H1 (cell line): ENCODE results near the gene NT5DC3. TPM values are rescaled to one million over a fixed set of nuclear protein-coding genes. Genes with fewer than 3 reads are reported as not detected.

Experiments used
- CTCF ChIA-PET: fragments of 300-600 bp; sonication (Branson Sonifier 250); formaldehyde crosslinking; loops from one replicate; lab custom pipeline; 2021; ENCODE audit not compliant: partially characterized antibody; lab: Charles Lee
- POLR2A ChIA-PET: fragments of 300-600 bp; sonication (Branson Sonifier 250); formaldehyde crosslinking; loops from one replicate; lab custom pipeline; 2021; ENCODE audit warnings: inconsistent platforms; ENCODE audit not compliant: partially characterized antibody; lab: Charles Lee
- DNase-seq, 2 experiments: peaks; one replicate each; pipeline versions ENCODE4 v3.0.0 to v3.0.0-alpha.2; 2010 to 2022; ENCODE audit warnings: low spot score in 2 of 2, low read depth in 1 of 2, mixed read lengths in 1 of 2
- FAIRE-seq: peaks from 2 replicates; lab custom pipeline; 2011; peaks lifted over from hg19 to GRCh38; lab: Jason Lieb, UNC
- H2AFZ ChIP-seq: 2 replicates; pipeline ENCODE4 v1.8.1; 2012; ENCODE audit warnings: low read length, inconsistent platforms
- H2AK5ac ChIP-seq: 2 replicates; pipeline ENCODE4 v1.6.1; 2013; ENCODE audit warnings: low read depth, low read length
- H2BK120ac ChIP-seq: replicated peaks from 2 replicates; pipeline ENCODE3; 2013; ENCODE audit warnings: low read depth, low read length, inconsistent platforms
- H2BK12ac ChIP-seq: 2 replicates; pipeline ENCODE4 v1.6.1; 2013; ENCODE audit warnings: low read depth, low read length
- H2BK15ac ChIP-seq: 2 replicates; pipeline ENCODE4 v1.6.1; 2013; ENCODE audit warnings: low read length
- H2BK20ac ChIP-seq: 2 replicates; pipeline ENCODE4 v1.6.1; 2013; ENCODE audit warnings: low read length
- H2BK5ac ChIP-seq: 2 replicates; pipeline ENCODE4 v1.6.1; 2013; ENCODE audit warnings: low read depth, low read length
- H3K14ac ChIP-seq: 2 replicates; pipeline ENCODE4 v1.6.1; 2013; ENCODE audit warnings: inconsistent platforms; ENCODE audit not compliant: insufficient read length
- H3K18ac ChIP-seq: 2 replicates; pipeline ENCODE4 v1.6.1; 2013; ENCODE audit warnings: low read length; ENCODE audit errors: extremely low read depth
- H3K23ac ChIP-seq: 2 replicates; pipeline ENCODE4 v1.6.1; 2013; ENCODE audit warnings: inconsistent platforms; ENCODE audit not compliant: insufficient read length
- H3K23me2 ChIP-seq: 2 replicates; pipeline ENCODE4 v1.6.1; 2013; ENCODE audit warnings: low read depth, low read length
- H3K27ac ChIP-seq: 2 replicates; pipeline ENCODE4 v1.6.1; 2011; ENCODE audit warnings: low read depth, low read length, inconsistent platforms
- H3K27me3 ChIP-seq, 4 experiments: replicated peaks in 1 of 4; 1 replicate in 1 of 4; 2 replicates in 3 of 4; pipeline versions ENCODE4 v1.6.1 to v1.8.1; 2011 to 2013; ENCODE audit warnings: low read length in 3 of 4, mild to moderate bottlenecking in 3 of 4, inconsistent platforms in 2 of 4, mixed read lengths in 2 of 4, moderate library complexity in 1 of 4; ENCODE audit not compliant: control insufficient read depth in 3 of 4, insufficient read depth in 3 of 4; ENCODE audit errors: extremely low read depth in 1 of 4
- H3K36me3 ChIP-seq, 4 experiments: 2 replicates each; pipeline versions ENCODE4 v1.6.1 to v1.8.1; 2011 to 2013; ENCODE audit warnings: mild to moderate bottlenecking in 4 of 4, low read length in 3 of 4, moderate library complexity in 2 of 4, control low read depth in 1 of 4, inconsistent platforms in 1 of 4; ENCODE audit not compliant: insufficient read depth in 4 of 4, control insufficient read depth in 2 of 4
- H3K4ac ChIP-seq: replicated peaks from 2 replicates; pipeline ENCODE3; 2013; ENCODE audit warnings: low read length, low read depth, mixed read lengths, inconsistent platforms; ENCODE audit not compliant: insufficient read length
- H3K4me1 ChIP-seq, 4 experiments: replicated peaks in 1 of 4; 1 replicate in 1 of 4; 2 replicates in 3 of 4; pipeline versions ENCODE4 v1.6.1 to v1.8.1; 2011 to 2013; ENCODE audit warnings: low read length in 3 of 4, inconsistent platforms in 2 of 4, mixed read lengths in 1 of 4; ENCODE audit not compliant: insufficient read depth in 4 of 4, control insufficient read depth in 3 of 4
- H3K4me2 ChIP-seq, 2 experiments: 2 replicates each; pipeline versions ENCODE4 v1.6.1 to v1.8.1; 2011 to 2013; ENCODE audit warnings: low read depth in 2 of 2, low read length in 2 of 2, control low read depth in 1 of 2, inconsistent platforms in 1 of 2, mild to moderate bottlenecking in 1 of 2; ENCODE audit not compliant: insufficient read depth in 1 of 2
- H3K4me3 ChIP-seq, 4 experiments: fragments of 200-600, 300-600 bp in 1 of 4; sonication (generic), shearing (Covaris generic), sonication (Bioruptor Twin) in 1 of 4; 2 replicates each; pipeline versions ENCODE4 v1.5.1 to v1.8.1; 2011 to 2016; ENCODE audit warnings: low read length in 4 of 4, low read depth in 3 of 4, control low read depth in 2 of 4, inconsistent platforms in 2 of 4, mild to moderate bottlenecking in 2 of 4, mixed read lengths in 1 of 4, moderate library complexity in 1 of 4; ENCODE audit not compliant: insufficient read depth in 2 of 4; ENCODE audit errors: extremely low read depth in 1 of 4
- H3K56ac ChIP-seq: replicated peaks from 2 replicates; pipeline ENCODE3; 2013; ENCODE audit warnings: low read depth, mild to moderate bottlenecking, mixed read lengths, low read length, inconsistent platforms; ENCODE audit not compliant: insufficient read length
- H3K79me1 ChIP-seq: 2 replicates; pipeline ENCODE4 v1.6.1; 2013; ENCODE audit warnings: low read depth, low read length, control low read depth
- H3K79me2 ChIP-seq, 2 experiments: 2 replicates each; pipeline versions ENCODE4 v1.6.1 to v1.8.1; 2012 to 2013; ENCODE audit warnings: low read length in 2 of 2, mild to moderate bottlenecking in 2 of 2, inconsistent platforms in 1 of 2; ENCODE audit not compliant: insufficient read depth in 2 of 2, control insufficient read depth in 1 of 2
- H3K9ac ChIP-seq, 4 experiments: replicated peaks in 1 of 4; 1 replicate in 1 of 4; 2 replicates in 3 of 4; pipeline versions ENCODE4 v1.6.1 to v1.8.1; 2011 to 2013; ENCODE audit warnings: low read depth in 3 of 4, low read length in 3 of 4, control low read depth in 2 of 4, mild to moderate bottlenecking in 2 of 4, moderate library complexity in 2 of 4, inconsistent platforms in 1 of 4; ENCODE audit errors: extremely low read depth in 1 of 4
- H3K9me3 ChIP-seq, 2 experiments: 2 replicates each; pipeline versions ENCODE4 v1.6.1 to v1.8.1; 2012 to 2013; ENCODE audit warnings: mild to moderate bottlenecking in 2 of 2, moderate library complexity in 2 of 2, control low read depth in 1 of 2, inconsistent platforms in 1 of 2, low read depth in 1 of 2, low read length in 1 of 2, mixed read lengths in 1 of 2; ENCODE audit not compliant: insufficient read depth in 2 of 2
- H4K20me1 ChIP-seq, 2 experiments: replicated peaks in 1 of 2; 2 replicates each; pipeline versions ENCODE3 to v1.8.1; 2011 to 2013; ENCODE audit warnings: inconsistent platforms in 2 of 2, low read length in 2 of 2, mild to moderate bottlenecking in 1 of 2; ENCODE audit not compliant: insufficient read depth in 2 of 2, control insufficient read depth in 1 of 2
- H4K5ac ChIP-seq: 2 replicates; pipeline ENCODE4 v1.6.1; 2013; ENCODE audit warnings: low read length, low read depth, mixed read lengths, inconsistent platforms; ENCODE audit not compliant: insufficient read length
- H4K8ac ChIP-seq: 2 replicates; pipeline ENCODE4 v1.8.0; 2013; ENCODE audit warnings: mild to moderate bottlenecking, moderate library complexity, low read length, inconsistent platforms; ENCODE audit not compliant: insufficient read depth; ENCODE audit errors: extremely low read depth
- H4K91ac ChIP-seq: replicated peaks from 2 replicates; pipeline ENCODE3; 2013; ENCODE audit warnings: low read length, mixed read lengths, inconsistent platforms; ENCODE audit not compliant: insufficient read length
- ASH2L ChIP-seq: fragments of 200-600, 300-600 bp; sonication (generic); IDR thresholded peaks from one replicate; pipeline ENCODE4 v1.7.1; 2017; ENCODE audit warnings: low read length
- CBX8 ChIP-seq: fragments of 300-800, 300-1000 bp; sonication (generic); IDR thresholded peaks from 2 replicates; pipeline ENCODE4 v1.7.1; 2016; ENCODE audit warnings: low read depth, low read length, borderline replicate concordance
- E2F6 ChIP-seq: IDR thresholded peaks from 2 replicates; pipeline ENCODE4 v1.6.1; 2012; ENCODE audit warnings: inconsistent platforms
- HDAC6 ChIP-seq: IDR thresholded peaks from one replicate; pipeline ENCODE4 v1.7.1; 2012; ENCODE audit warnings: low read depth, mild to moderate bottlenecking, inconsistent platforms, low read length, moderate library complexity
- JUN ChIP-seq: IDR thresholded peaks from 2 replicates; pipeline ENCODE4 v1.6.1; 2011; ENCODE audit warnings: low read depth, mild to moderate bottlenecking, improper control_type of control experiment, low read length
- MAFK ChIP-seq: IDR thresholded peaks from 2 replicates; pipeline ENCODE4 v1.6.1; 2012; ENCODE audit warnings: low read depth, mild to moderate bottlenecking, improper control_type of control experiment, low read length
- MAX ChIP-seq: IDR thresholded peaks from 2 replicates; pipeline ENCODE4 v1.6.1; 2012; ENCODE audit warnings: inconsistent platforms
- NANOG ChIP-seq: IDR thresholded peaks from 2 replicates; pipeline ENCODE4 v1.6.1; 2011; ENCODE audit warnings: low read length, low read depth, mild to moderate bottlenecking, inconsistent platforms; ENCODE audit not compliant: insufficient read depth, poor library complexity, severe bottlenecking
- PHF8 ChIP-seq: fragments of 200-600 bp; sonication (generic); conservative IDR thresholded peaks from 2 replicates; pipeline ENCODE4 v1.7.1; 2012; ENCODE audit warnings: low read depth, mild to moderate bottlenecking, inconsistent platforms, low read length, moderate library complexity
- RXRA ChIP-seq: IDR thresholded peaks from 2 replicates; pipeline ENCODE4 v1.6.1; 2011; ENCODE audit warnings: low read depth, mild to moderate bottlenecking, low read length, moderate library complexity; ENCODE audit not compliant: insufficient read depth
- SP1 ChIP-seq: IDR thresholded peaks from 2 replicates; pipeline ENCODE4 v1.6.1; 2011; ENCODE audit warnings: low read depth, low read length
- SP2 ChIP-seq: IDR thresholded peaks from 2 replicates; pipeline ENCODE4 v1.6.1; 2012; ENCODE audit warnings: mild to moderate bottlenecking, low read length, inconsistent platforms
- SP4 ChIP-seq: IDR thresholded peaks from 2 replicates; pipeline ENCODE4 v1.6.1; 2012; ENCODE audit warnings: low read length, inconsistent platforms
- SUZ12 ChIP-seq: fragments of 200-600 bp; sonication (generic); IDR thresholded peaks from 2 replicates; pipeline ENCODE4 v1.6.1; 2012; ENCODE audit warnings: mild to moderate bottlenecking, inconsistent platforms, low read length, moderate library complexity, mixed read lengths
- TEAD4 ChIP-seq: IDR thresholded peaks from 2 replicates; pipeline ENCODE4 v1.6.1; 2012; ENCODE audit warnings: low read depth, low read length, inconsistent platforms, mixed read lengths
- WGBS, 2 experiments: shearing (Covaris generic) in 1 of 2; methylation state at CpG; one replicate each; pipeline versions ENCODE4 v1.1.6 to v1.1.7; 2013 to 2015; ENCODE audit warnings: low lambda C conversion rate in 2 of 2, mixed read lengths in 2 of 2, inconsistent platforms in 1 of 2, low coverage in 1 of 2, missing lambda C conversion rate in 1 of 2; ENCODE audit not compliant: insufficient replicate concordance in 2 of 2, insufficient coverage in 1 of 2, insufficient read length in 1 of 2; ENCODE audit errors: extremely low coverage in 1 of 2, missing lambda C conversion rate in 1 of 2; 5-methylcytosine and 5-hydroxymethylcytosine counted together
- polyA plus RNA-seq, 7 experiments: library from polyadenylated mRNA; depleted of rRNA in 3 of 7; stranded (reverse) in 5 of 7; unstranded in 2 of 7; fragments of >200 nt in 5 of 7; fragments of 200-250 nt in 2 of 7; gene quantifications; 1 replicate in 5 of 7; 2 replicates in 1 of 7; 4 replicates in 1 of 7; pipeline versions ENCODE4 v1.2.1 to v1.2.3, GENCODE V29; 2011 to 2013; ENCODE audit warnings: missing spikeins in 2 of 7, mixed read lengths in 2 of 7
- total RNA-seq: library from RNA; stranded (reverse); fragmentation: NEBNext Ultra II Directional; extraction: Animal tissue kit (Norgen Biotek cat#: 25700); gene quantifications from 2 replicates; pipeline ENCODE4 v1.2.1, GENCODE V29; 2021

NT5DC3 gene
- total and polyA plus RNA-seq, 2 of the 8 experiments (the other 6 are each of a cell fraction or from before 2014, with no cell fraction given): 5.4 to 14.8 TPM

- no peak overlapping the region for H3K23ac ChIP-seq
- no peaks in the 10 kb centered on the region for H3K23me2 ChIP-seq
- H3K4me3 ChIP-seq: no peak overlapping the region
- no peak overlapping the region for H2BK12ac ChIP-seq
- POLR2A ChIA-PET: no interaction called here
- CTCF ChIA-PET: interaction anchor here (1.0 kb wide), 1 partner anchor 90 kb away, joined by 3 read pairs; no protein-coding TSS in a partner anchor
- H3K14ac ChIP-seq: no peak overlapping the region
- no peaks in the 10 kb centered on the region for H3K36me3 ChIP-seq
- no peak overlapping the region for H3K56ac ChIP-seq
- no peak overlapping the region for H3K4ac ChIP-seq
- no peak for FAIRE-seq
- DNase-seq: no peak
- no peaks in the 10 kb centered on the region for H3K79me2 ChIP-seq
- 0 out of 2 replicates have a peak, but pooled peaks cover 2% of the 10 kb centered on the region for H3K79me1 ChIP-seq
- H2BK5ac ChIP-seq: no peak overlapping the region
- 92% methylated on average over 5 of the region's 5 CpGs; no CpG with 5 or more reads in 1 of the 2 experiments for WGBS, 2 experiments
- no peak overlapping the region for H3K27ac ChIP-seq
- no peak overlapping the region for H3K4me2 ChIP-seq
- no peak overlapping the region for H4K5ac ChIP-seq
- no peak overlapping the region for H4K8ac ChIP-seq
- no peak overlapping the region for H3K9ac ChIP-seq
- no peak overlapping the region for H2AK5ac ChIP-seq
- H3K27me3 ChIP-seq: no peaks in the 10 kb centered on the region
- H2AFZ ChIP-seq: no peak overlapping the region
- no peak overlapping the region for H4K91ac ChIP-seq
- no peak overlapping the region for H2BK15ac ChIP-seq
- H2BK20ac ChIP-seq: no peak overlapping the region
- H4K20me1 ChIP-seq: no peaks in the 10 kb centered on the region
- peaks cover 0 to 4% (median 1%) of the 10 kb centered on the region in 4 experiments; a peak in 1 of 7 replicates for H3K4me1 ChIP-seq
- no peak overlapping the region for H3K18ac ChIP-seq
- no peak overlapping the region for H2BK120ac ChIP-seq
- no peaks in the 10 kb centered on the region for H3K9me3 ChIP-seq
- no peak for TF ChIP-seq SP1
- no peak for TF ChIP-seq SP4
- no peak for TF ChIP-seq JUN
- TF ChIP-seq SP2: no peak
- TF ChIP-seq PHF8: no peak
- no peak for TF ChIP-seq SUZ12
- TF ChIP-seq MAFK: no peak
- no peak for TF ChIP-seq ASH2L
- TF ChIP-seq CBX8: no peak
- TF ChIP-seq RXRA: no peak
- no peak for TF ChIP-seq TEAD4
- TF ChIP-seq NANOG: no peak
- TF ChIP-seq E2F6: no peak
- no peak for TF ChIP-seq HDAC6
- TF ChIP-seq MAX: no peak
Measured at GRCh38 chr12:103756443-103756842, 84.6 kb downstream of the NT5DC3 start.
